ENCODE data around the gene FBXL14.

FBXL14 gene

DNA sequence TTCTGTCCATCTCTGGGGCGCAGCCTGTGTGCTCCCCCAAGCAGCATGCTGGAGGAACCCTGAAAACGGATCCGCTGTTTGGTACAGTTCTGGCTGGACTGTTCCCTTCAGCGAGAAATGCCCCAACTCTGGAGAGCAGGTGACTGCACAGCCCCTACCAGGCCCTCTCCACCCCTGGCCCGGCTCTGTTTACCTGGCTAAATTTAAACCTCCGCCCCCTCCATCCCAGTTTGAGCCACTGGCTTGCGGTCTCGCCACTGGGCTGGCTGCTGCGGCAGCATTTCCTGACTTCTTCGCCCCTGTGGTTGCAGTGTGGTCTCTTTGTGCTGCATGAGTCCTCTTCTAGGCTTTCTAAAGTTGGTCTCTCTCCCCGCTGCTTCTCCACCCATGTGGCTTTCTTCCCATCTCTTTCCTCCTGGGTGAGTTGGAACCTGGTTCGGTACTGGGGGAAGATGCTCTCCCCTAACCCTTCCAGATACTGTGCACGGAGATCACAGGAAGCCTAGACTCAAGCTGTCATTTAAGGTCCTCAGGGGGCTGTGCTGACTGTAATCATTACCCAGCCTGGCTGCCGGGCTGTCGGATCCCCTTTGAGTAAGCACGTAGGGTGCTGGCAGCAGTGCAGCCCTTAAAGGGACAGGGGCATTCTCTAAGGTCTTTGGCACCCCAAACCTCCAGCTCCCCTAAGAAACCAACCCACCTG is 60.6 kb downstream of the FBXL14 start:
- no peak for DNase-seq (ENCODE audit: low read depth)

DNA sequence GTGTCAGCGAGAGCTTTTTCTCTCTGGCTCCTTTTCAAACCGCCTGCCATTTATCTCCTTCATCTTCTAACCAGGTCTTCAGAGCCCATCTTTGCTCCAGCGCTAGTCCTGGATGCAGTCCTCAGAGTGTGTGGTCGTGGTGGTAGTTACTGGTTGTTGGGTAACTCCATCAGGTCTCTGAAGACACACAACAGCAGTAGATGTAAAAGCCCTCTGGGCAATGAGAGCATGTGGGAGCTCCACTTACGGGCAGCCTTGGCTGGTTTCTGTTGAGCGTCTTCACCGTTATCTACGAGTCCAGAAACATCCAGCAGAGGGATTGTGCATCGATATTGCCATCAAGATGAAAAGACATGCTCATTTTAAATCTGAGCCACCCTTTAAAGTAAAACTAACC is 61.2 kb downstream of the FBXL14 start:
- DNase-seq (ENCODE audit: low read depth), result no peak

DNA sequence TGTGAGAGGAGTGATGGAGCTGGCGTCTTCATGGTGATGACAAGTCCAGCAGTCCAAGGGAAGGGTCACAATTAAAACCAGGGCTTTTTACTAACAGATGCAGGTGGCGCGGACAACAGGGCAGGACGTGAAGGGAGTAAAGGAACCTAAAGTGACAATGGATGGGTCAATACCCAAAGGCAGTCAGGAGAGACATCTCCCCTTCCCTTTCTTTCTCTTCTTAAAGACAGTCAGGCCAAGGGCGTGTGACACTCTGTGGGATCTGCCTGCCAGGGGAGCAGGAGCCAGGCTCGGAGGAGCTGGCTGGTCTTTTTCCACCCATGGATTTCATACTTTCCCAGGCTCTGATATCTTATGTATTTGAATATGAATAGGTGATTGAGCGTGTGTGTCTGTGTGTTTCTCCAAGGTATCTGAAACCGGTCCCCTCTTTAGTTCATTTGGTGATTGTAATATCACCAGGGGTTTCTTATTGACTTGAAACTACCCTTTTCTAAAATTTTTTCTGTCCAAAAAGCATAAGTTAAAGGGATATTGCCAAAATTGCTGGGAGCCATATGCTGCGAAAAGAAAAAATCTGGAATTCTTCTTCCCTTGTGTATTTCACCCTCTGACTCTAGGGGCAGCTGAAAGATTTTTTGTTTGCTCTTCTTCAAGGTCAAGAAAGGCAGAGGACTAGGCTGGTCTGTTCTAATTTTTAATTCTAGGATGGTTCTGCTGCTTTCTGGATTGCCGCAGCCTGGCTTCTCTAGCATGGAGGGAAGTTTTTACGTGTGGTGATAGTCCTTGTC is 61.8 kb downstream of the FBXL14 start:
- no peak for DNase-seq (ENCODE audit: low read depth)

DNA sequence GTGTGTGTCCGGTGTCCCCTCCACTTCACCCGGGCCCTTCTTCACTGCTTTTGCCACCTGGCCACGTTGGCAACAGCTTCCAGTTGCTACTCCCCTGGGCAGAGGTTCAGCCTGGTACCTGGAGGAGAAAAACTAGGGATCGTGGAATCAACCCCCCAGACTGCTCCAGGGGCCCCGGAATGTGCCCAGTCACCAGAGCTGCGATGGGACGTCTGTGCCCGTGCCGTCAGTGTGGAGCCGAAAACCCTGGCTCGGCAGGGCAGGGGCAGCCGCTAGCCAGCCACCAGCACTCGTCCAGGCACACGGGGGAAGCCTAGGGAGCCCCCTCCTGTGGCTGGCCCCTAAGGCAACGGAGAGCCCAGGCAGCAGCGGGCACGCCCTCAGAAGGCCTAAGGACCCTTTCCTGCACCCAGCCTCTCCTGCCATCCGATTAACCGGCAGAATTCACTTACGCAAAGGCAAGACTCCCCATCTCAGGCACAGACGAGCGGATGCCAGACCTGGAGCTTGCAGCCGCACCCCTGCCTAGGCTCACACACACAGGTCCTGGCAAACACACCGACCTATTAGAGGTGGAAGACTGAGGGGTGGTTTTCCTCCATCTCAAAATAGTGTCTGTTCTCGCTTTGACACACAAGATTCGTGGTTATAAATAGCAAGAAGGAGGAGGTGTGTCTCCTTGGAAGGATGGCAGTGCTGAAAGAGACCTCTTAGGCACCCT is 62.6 kb downstream of the FBXL14 start:
- no peak for DNase-seq (ENCODE audit: low read depth)

DNA sequence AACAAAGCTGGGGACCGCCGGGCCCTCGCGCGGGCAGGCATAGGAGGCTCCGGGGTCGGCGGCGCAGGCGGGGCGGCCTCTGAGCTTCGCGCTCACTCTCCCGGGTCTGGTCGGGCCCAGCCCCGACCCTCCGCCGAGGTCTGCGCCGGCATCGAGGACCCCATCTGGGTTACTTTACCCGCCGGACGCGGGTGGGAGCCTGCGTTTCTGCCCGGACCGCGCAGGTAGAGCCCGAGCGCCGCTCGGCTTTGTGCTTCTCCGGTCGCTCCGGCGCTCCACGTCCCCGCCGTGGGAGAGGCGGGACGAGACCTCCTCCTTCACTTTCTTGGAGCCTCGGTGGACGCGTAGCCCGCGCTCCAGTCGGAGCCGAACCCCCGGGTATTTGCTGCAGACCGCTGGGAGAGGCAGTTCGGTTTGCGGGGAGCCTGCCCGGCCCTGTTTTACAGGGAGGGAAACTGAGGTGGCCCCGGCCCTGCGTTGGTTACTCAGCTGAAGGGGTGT is 63.2 kb downstream of the FBXL14 start:
- no peak for DNase-seq (ENCODE audit: low read depth)

DNA sequence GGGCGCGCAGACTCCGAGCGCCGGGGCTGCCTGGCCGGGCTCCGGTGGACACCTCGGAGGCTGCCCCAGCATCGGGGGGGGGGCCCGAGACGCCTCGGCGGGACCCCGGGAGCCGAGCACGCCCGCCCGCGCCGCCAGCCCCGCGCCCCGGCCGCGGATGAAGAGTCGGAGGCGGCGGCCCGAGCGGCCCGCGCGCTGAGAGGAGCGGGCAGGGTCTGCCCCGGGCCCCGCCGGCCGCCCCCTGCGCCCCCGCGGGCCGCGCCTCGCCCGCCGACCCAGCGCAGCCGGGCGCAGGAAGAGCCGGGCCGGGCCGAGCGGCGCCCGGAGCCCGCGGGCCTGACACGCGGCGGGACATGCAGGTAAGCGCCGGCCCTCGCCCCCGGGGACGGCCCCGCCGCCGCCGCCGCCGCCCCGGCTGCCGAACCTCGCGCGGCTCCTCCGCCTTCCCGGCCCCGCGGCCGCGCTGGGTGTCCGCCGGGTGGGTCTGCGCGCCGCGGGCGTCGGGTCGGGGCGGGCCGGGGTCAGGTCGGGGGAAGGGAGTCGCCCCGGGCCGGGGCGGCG is 63.7 kb downstream of the FBXL14 start:
- no peak for DNase-seq (ENCODE audit: low read depth)

DNA sequence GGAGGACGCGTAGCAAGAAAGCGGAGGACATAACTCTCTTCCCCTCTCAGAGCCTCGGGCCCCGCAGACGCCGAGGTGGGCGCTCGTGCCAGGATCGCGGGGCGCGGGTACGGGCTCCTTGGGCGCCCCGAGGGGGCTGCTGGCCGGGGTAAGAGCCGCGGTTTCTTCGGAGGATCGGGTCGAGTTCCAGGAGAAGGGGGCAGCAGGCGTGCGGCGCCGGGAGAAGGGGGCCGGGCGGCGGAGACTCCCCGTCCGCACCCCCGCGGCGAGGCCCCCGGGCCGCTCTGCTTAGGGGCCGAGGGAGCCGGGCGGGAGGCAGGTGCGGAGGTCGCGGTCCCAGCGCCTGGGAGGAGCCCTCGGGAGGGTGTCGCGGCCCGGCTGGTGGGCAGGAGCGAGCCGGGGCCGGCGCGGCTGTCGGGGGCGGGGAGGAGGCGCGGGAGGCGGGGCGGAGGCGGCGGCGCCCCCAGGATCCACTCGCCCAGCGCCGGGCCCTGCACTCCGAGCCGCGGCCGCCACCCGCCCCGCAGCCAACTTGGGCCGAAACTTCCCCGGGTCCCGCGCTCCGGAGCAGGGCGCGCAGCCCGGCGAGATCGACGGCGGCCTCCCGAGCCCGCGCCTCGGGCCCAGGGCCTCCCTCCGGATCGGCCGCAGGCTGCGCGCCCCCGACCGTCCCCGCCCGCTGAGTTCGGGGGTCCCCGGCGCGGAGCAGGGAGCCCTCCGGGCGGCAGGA is 64.4 kb downstream of the FBXL14 start:
- DNase-seq (ENCODE audit: low read depth), result no peak

DNA sequence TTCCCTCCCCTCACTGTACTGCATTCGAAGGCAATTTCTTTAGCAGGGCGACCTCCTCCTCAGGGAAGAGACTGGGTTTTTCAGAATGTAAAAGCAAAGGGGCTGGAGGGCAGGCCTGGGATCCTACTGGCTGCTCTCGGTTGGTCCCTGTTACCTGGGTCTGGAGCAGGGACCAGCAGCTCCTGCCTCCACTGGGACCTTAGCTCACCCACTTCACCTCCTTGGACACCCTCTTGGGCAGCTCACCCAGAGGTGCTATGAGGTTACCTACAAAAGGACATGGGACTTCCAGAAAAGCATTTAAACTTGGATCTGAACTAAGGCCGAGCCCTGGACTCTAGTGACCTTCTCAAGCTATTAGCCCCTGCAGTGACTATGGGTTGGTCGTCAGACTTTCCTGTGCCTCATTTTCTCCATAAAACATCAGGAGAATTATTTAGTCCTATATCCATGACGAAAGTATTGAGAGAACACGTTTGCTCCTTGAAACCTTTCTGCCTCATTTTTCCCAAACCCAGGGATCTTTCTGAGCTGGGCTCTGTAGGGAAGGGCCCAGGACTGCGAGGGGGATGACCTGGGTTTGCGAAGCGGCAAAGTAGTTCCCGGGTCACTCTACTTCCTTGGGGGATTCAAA is 65.0 kb downstream of the FBXL14 start:
- DNase-seq (ENCODE audit: low read depth), result no peak

DNA sequence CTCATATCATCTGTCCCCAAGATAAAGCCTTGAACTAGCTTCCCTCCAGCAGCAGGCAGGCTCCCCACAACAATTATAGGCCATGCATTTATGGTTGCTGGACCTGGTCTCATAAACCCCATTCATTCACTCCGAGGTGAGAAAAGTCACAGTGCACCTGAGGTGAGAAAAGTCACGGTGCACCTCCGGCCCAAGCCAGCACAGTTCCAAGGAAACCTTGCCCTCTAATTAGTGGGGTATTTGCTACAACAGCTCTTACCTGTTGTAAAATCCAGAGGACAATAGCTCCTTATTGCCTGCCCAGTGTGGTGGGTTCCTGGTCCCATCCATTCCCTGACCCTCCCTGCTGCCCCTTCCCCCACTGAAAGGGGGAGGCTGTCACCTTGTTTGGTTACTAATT is 65.6 kb downstream of the FBXL14 start:
- DNase-seq (ENCODE audit: low read depth), result no peak

DNA sequence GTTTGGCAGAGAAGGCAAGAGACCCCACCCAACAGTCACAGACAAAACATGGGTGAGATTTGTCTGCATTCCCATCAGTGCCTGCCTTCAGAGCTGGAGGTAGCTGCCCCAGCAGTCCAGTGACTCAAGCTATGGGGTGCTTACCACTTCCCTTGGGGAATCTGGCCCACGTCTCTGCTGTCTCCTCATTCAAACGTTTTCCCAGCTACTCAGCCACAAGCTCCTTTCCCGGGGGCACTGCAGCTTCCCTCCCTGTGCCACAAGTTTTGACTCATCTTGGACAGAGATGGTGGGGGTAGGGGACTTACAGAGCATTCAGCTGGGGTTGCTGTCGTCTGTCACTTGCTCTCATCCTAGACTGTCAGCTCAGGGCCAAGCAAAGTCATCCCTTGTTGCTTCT is 66.6 kb downstream of the FBXL14 start:
- DNase-seq (ENCODE audit: low read depth), result no peak

DNA sequence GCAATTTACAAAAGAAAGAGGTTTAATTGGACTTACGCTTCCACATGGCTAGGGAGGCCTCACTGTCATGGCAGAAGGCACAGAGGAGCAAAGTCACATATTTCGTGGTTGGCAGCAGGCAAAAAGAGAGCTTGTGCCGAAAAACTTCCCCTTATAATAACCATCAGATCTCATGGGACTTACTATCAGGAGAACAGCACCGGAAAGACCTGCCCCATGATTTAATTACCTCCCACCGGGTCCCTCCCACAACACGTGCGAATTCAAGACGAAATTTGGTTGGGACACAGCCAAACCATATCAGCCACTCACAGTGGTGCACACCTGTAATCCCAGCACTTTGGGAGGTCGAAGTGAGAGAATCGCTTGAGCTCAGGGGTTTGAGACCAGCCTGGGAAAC is 68.5 kb downstream of the FBXL14 start:
- DNase-seq (ENCODE audit: low read depth), result no peak

DNA sequence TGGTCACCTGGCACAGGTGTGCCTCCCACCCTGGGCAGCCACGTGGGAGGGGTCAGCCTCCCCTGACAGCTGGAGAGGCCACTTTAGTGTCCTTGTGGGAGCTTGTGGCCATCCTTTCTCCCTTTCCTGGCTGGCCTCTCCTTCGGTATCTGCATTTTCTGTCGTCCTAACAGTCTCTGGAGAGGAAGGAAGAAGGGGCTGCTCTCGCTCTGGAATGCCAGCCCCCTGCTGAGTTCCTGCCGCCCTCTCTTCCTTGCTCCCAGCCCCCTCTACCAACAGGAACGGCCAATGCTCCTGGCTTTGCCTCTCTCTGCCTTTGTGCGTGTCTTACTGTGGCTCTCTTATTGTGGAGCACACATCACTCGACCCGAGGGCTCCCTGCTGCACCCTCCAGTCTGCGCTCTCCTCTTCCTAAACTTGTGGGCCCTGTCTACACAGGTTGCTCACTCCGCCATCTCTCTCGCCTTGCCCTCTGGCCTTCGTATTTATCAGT is 70.8 kb downstream of the FBXL14 start:
- no peak for DNase-seq (ENCODE audit: low read depth)

DNA sequence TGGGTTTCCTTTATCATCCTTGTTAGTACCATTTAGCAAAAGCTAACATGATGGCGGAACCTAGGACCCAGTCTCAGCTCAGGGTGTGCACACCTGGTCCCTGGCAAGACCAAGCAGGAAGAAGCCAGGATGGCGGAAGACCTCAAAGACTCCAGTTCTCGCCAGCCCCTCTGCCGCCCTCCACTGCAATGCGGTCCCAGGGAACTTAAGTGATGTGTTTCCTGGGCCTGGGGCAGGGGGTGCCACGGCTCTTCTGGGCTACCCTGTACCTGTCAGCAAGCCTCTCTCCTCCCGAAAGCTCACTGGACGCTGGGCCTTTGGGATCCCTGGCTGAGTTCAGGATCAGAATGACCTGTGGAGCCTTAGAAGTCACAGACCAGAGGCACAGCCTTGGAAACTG is 71.3 kb downstream of the FBXL14 start:
- no peak for DNase-seq (ENCODE audit: low read depth)

DNA sequence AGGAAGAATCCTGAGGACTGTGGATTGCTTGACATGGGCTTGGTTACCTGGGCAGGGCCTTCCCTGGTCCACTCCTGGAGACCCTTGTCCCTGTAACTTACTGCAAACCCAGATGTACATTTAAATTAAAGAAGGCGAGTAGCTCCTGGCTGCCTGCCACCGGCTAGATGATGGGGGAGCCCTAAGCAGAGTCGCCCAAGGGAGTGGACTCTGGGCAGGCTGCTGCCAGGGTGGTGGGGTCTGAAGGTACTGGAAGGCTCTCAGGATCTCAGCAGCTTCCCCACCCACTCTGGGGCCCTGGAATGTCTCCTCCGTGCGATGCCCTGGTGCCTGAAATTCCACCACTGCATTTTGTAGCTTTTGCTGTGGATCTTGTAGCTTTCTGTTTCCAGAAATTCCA is 74.7 kb downstream of the FBXL14 start:
- DNase-seq (ENCODE audit: low read depth), result no peak

DNA sequence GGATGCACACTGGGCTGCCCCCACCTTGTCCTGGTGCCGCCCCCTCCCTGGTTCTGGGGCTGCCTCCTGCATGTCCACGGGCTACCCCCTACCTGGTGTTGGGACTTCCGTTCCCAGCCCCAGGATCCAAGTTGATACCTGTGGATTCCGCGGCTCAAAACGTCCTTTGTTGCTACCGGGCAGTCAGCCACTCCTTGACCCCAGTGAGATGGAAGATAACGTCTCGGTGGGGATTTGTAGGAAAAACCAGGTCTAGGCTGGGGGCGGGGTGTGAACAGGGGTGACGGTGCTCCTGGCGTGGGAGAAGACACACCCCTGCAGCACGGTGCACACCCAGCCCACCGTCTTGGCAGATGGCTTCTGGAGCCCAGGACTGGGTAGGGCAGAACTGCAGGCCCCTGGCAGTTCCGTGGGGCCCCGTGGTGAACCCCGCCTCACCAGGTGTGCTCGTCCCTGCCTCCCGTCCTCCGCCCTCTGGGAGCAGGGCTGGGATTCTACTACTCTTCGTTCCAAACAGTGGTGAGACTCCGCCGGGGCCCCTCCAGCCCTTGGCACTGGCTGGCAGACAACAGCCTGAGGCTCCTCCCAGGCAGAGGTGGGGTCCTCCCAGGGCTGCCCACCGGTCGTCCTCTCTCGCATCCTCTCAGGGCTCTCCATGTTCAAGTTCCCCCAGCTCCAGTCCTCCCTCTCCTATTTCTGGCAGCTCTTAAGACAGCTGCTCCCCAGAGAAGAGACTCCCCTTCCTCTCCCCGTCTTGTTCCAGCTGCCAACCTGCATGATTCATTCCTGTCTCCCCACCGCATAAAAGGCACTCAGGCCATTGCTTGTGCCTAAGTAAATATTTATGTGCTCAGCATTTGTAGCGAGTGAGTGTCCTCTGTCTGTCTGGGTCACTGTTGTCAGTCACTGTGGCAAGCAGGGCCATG is 75.5 kb downstream of the FBXL14 start:
- DNase-seq (ENCODE audit: low read depth), result no peak

DNA sequence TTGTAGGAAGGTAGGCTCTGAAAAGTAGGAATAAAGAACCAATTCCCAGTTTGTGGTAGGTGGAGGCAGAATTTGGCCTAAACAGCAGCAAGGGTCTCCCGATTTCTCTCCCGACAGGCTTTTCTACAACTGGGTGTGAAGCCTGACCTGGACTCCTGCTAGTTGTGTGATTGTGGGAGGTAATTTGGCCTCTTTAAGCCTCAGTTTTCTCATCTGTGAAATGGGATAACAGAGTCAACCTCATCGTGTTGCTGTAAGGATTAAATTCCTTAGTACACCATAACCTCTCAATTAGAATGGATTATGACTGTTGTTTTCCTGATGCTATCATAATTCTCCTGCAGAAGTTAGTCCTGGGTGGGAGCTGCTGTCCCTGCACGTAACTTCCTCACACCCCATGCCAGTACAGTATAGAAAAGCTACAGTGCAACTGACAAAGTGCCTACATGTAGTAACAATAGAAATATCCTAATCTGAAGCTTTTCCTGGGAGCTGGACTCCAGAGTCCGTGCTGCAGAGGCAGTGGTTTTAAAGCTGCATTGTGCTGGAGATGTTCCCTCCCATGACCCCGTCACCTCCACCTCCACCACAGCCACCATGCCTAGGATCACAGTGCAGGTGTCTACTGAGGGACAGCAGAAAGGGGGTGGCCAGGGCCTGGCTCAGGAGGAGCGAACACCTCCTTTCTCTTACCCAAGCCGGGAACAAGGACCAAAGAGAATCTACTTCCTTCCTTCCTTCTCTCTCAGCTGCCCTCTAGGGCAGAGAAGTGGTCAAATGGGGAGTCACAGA is 76.5 kb downstream of the FBXL14 start:
- no peak for DNase-seq (ENCODE audit: low read depth)

DNA sequence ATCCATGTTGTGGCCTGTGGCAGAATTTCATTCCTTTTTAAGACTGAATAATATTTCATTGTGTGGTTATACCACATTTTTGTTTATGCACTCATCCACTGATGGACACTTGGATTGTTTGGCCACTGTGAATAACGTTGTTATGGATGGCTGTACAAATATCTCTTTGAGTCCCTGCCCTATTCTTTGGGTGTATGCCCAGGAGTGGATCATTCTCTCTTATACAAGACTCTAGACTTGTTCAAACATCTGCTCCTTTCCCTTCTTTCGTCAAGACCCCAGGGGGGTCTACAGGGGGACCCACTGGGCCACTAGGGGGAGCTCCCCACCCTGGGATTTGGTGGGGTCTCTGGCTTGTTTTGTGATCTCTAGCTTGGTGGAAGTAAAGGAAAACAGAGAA is 77.4 kb downstream of the FBXL14 start:
- DNase-seq (ENCODE audit: low read depth), result peak; percentile 96
